ENCODE data around the gene LYPLA2.

Gene LYPLA2

DNA sequence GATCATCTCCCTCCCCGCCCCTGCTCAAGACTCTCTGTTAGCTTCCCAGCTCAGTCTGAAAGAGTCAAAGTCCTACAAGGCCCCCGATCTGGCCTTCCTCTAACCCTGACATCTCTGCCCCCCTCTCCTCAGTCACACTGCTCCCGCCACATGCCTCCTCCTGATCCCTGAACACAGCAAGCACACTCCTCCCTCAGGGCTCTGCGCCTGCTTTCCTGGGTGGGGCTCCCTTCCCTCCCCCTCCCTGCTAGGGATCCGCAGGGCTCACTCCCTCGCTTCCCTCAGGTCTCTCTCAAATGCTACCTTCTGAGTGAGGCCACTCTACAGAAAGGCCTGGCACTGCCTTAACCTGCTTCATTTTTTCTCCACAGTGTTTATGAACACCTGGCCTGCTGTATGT, 15.3 kb downstream of the LYPLA2 start:
- Histone ChIP-seq H3K27ac (ENCODE audit: low read depth, low read length) (no peak overlapping the region), H3K79me2 (ENCODE audit: insufficient read depth, low read length) (no peaks in the 10 kb centered on the region), H3K36me3 (ENCODE audit: low read length) (no peaks in the 10 kb centered on the region), H3K9me3 (ENCODE audit: insufficient read depth, low read length) (no peaks in the 10 kb centered on the region), H4K20me1 (ENCODE audit: low read depth, low read length) (no peaks in the 10 kb centered on the region), H3F3A (ENCODE audit: insufficient read depth) (no peaks in the 10 kb centered on the region; the same call in 1 of the 2 replicates), H3K9me2 (replicated peaks; ENCODE audit: insufficient read depth, low read length) (no peaks in the 10 kb centered on the region), H3K4me2 (ENCODE audit: low read depth, low read length, poor library complexity, severe bottlenecking) (no peak overlapping the region), H3K9ac (ENCODE audit: low read length) (no peak overlapping the region), H3K4me3 (ENCODE audit: insufficient read depth, low read length, poor library complexity, severe bottlenecking) (no peak overlapping the region), H2AFZ (ENCODE audit: low read depth, low read length, severe bottlenecking) (no peak overlapping the region), H3K27me3 (ENCODE audit: low read length) (no peaks in the 10 kb centered on the region)
- TF ChIP-seq EZH2phosphoT487 (conservative IDR thresholded peaks at IDR 0.05; ENCODE audit: low read length), result no peak
- TF ChIP-seq, protein P1, sequence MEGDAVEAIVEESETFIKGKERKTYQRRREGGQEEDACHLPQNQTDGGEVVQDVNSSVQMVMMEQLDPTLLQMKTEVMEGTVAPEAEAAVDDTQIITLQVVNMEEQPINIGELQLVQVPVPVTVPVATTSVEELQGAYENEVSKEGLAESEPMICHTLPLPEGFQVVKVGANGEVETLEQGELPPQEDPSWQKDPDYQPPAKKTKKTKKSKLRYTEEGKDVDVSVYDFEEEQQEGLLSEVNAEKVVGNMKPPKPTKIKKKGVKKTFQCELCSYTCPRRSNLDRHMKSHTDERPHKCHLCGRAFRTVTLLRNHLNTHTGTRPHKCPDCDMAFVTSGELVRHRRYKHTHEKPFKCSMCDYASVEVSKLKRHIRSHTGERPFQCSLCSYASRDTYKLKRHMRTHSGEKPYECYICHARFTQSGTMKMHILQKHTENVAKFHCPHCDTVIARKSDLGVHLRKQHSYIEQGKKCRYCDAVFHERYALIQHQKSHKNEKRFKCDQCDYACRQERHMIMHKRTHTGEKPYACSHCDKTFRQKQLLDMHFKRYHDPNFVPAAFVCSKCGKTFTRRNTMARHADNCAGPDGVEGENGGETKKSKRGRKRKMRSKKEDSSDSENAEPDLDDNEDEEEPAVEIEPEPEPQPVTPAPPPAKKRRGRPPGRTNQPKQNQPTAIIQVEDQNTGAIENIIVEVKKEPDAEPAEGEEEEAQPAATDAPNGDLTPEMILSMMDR (IDR thresholded peaks at IDR 0.05; ENCODE audit: insufficient read depth, low read length, poor library complexity, severe bottlenecking), result no peak

DNA sequence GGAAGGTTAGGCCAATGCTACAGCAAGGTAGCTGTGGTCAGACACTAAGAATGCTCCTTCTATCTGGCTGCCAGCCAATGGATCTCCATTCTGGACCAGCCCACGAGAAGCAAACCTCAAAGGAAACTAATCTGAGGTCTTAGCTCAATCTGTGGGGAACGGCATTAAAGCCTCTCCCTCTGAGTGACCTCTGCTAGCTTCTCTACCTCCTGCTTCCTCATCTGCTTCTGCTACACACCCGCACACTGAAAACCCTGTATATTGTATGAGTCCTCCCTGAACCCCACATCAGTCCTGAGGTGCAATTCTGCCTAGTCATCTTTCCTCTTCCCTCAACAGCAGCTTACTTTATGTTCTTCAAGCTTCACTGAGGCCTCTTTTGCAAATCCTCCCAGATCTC, 16.5 kb downstream of the LYPLA2 start:
- H3K9ac ChIP-seq (ENCODE audit: low read length), result no peak overlapping the region
- H3K9me2 ChIP-seq (replicated peaks; ENCODE audit: insufficient read depth, low read length), result no peaks in the 10 kb centered on the region
- H3K4me3 ChIP-seq (ENCODE audit: insufficient read depth, low read length, poor library complexity, severe bottlenecking), result no peak overlapping the region
- H4K20me1 ChIP-seq (ENCODE audit: low read depth, low read length), result no peaks in the 10 kb centered on the region
- no peaks in the 10 kb centered on the region for H3F3A ChIP-seq (ENCODE audit: insufficient read depth)
- no peak overlapping the region for H2AFZ ChIP-seq (ENCODE audit: low read depth, low read length, severe bottlenecking)
- H3K27ac ChIP-seq (ENCODE audit: low read depth, low read length), result no peak overlapping the region
- TF ChIP-seq, protein P1 (IDR thresholded peaks at IDR 0.05; ENCODE audit: insufficient read depth, low read length, poor library complexity, severe bottlenecking), result no peak
- no peak for TF ChIP-seq EZH2phosphoT487 (conservative IDR thresholded peaks at IDR 0.05; ENCODE audit: low read length)
- no peaks in the 10 kb centered on the region for H3K36me3 ChIP-seq (ENCODE audit: low read length)
- no peaks in the 10 kb centered on the region for H3K79me2 ChIP-seq (ENCODE audit: insufficient read depth, low read length)
- no peaks in the 10 kb centered on the region for H3K9me3 ChIP-seq (ENCODE audit: insufficient read depth, low read length)
- H3K27me3 ChIP-seq (ENCODE audit: low read length), result no peaks in the 10 kb centered on the region
- H3K4me2 ChIP-seq (ENCODE audit: low read depth, low read length, poor library complexity, severe bottlenecking), result no peak overlapping the region

GRCh38 chr1:23809751-23810171, 18.8 kb downstream of the LYPLA2 start:
- Histone ChIP-seq H2AFZ (ENCODE audit: low read depth, low read length, severe bottlenecking) (no peak overlapping the region), H3K4me2 (ENCODE audit: low read depth, low read length, poor library complexity, severe bottlenecking) (no peak overlapping the region), H3K4me3 (ENCODE audit: insufficient read depth, low read length, poor library complexity, severe bottlenecking) (no peak overlapping the region), H3K9me3 (ENCODE audit: insufficient read depth, low read length) (no peaks in the 10 kb centered on the region), H3K27me3 (ENCODE audit: low read length) (no peaks in the 10 kb centered on the region), H3K79me2 (ENCODE audit: insufficient read depth, low read length) (no peaks in the 10 kb centered on the region), H3K27ac (ENCODE audit: low read depth, low read length) (no peak overlapping the region), H3F3A (ENCODE audit: insufficient read depth) (no peaks in the 10 kb centered on the region), H3K9ac (ENCODE audit: low read length) (no peak overlapping the region), H4K20me1 (ENCODE audit: low read depth, low read length) (no peaks in the 10 kb centered on the region), H3K9me2 (replicated peaks; ENCODE audit: insufficient read depth, low read length) (no peaks in the 10 kb centered on the region), H3K36me3 (ENCODE audit: low read length) (no peaks in the 10 kb centered on the region)
- no peak for TF ChIP-seq EZH2phosphoT487 (conservative IDR thresholded peaks at IDR 0.05; ENCODE audit: low read length)
- TF ChIP-seq, protein P1 (IDR thresholded peaks at IDR 0.05; ENCODE audit: insufficient read depth, low read length, poor library complexity, severe bottlenecking), result peak; percentile 91
